Chondrocyte (in vitro differentiated cells): ENCODE measurements around the gene MTOR. TPM values are rescaled to one million over a fixed set of nuclear protein-coding genes. Genes with fewer than 3 reads are reported as not detected.
A peak's percentile ranks its signal among the peaks of the same experiment; 100 is the strongest.
"Not testable (repeated sequence)": the region's sequence is repeated elsewhere in the genome, so short reads cannot be mapped to it uniquely, and the experiment has no call there.

Source experiments
- DNase-seq: peaks from one replicate; pipeline ENCODE4 v3.0.0; 2021; ENCODE audit warnings: mixed read lengths, low spot score
- H3K27ac Mint-ChIP-seq: one replicate; pipeline ENCODE4 v1.8.0; 2021; ENCODE audit warnings: mild to moderate bottlenecking, moderate library complexity, mixed read lengths; ENCODE audit not compliant: unreplicated experiment
- H3K27me3 Mint-ChIP-seq: 2 replicates; pipeline ENCODE4 v1.8.0; 2021; ENCODE audit warnings: low read depth, mixed read lengths
- H3K36me3 Mint-ChIP-seq: 2 replicates; pipeline ENCODE4 v1.8.0; 2021; ENCODE audit warnings: low read depth, mixed read lengths
- H3K4me1 Mint-ChIP-seq: 2 replicates; pipeline ENCODE4 v1.8.0; 2021; ENCODE audit warnings: low read depth, mild to moderate bottlenecking, mixed read lengths
- H3K4me3 Mint-ChIP-seq: one replicate; pipeline ENCODE4 v1.8.0; 2021; ENCODE audit warnings: mild to moderate bottlenecking, moderate library complexity, mixed read lengths; ENCODE audit not compliant: unreplicated experiment
- H3K9me3 Mint-ChIP-seq: 2 replicates; pipeline ENCODE4 v1.8.0; 2021; ENCODE audit warnings: low read depth, mixed read lengths
- CTCF ChIP-seq: fragments of 200-600 bp; sonication (generic); IDR thresholded peaks from 2 replicates; pipeline ENCODE4 v1.5.0; 2021; ENCODE audit warnings: antibody characterized with exemption, mild to moderate bottlenecking, moderate library complexity
- total RNA-seq: library from RNA; stranded (reverse); gene quantifications from 3 replicates; pipeline ENCODE4 v1.2.1, GENCODE V29; 2021

The MTOR gene
- total RNA-seq, 1 donor from 2014 or later: 36.9 TPM

- TF ChIP-seq CTCF: no peak
- Mint-ChIP-seq H3K36me3 (peaks cover 21% of the 10 kb centered on the region), H3K4me3 (no peak overlapping the region), H3K27ac (no peak overlapping the region), H3K9me3 (peaks cover 11% of the 10 kb centered on the region), H3K27me3 (no peaks in the 10 kb centered on the region), H3K4me1 (peaks cover 30% of the 10 kb centered on the region)
- DNase-seq: no peak
Measured at GRCh38 chr1:11279630-11280029, 17.3 kb upstream of the MTOR start.

- peaks cover 31% of the 10 kb centered on the region for H3K4me1 Mint-ChIP-seq
- H3K9me3 Mint-ChIP-seq: peaks cover 11% of the 10 kb centered on the region
- peaks cover 21% of the 10 kb centered on the region for H3K36me3 Mint-ChIP-seq
- H3K27me3 Mint-ChIP-seq: no peaks in the 10 kb centered on the region
- H3K27ac Mint-ChIP-seq: no peak overlapping the region
- no peak overlapping the region for H3K4me3 Mint-ChIP-seq
- no peak for DNase-seq
- TF ChIP-seq CTCF: no peak
Measured at GRCh38 chr1:11279152-11279551, 16.8 kb upstream of the MTOR start.

GRCh38 chr1:11273595-11274234, 11.4 kb upstream of the MTOR start:
- Mint-ChIP-seq H3K4me1 (peaks cover 26% of the 10 kb centered on the region), H3K27ac (peak overlapping the region; percentile 90), H3K4me3 (peak overlapping the region; percentile 89), H3K27me3 (no peaks in the 10 kb centered on the region), H3K9me3 (no peaks in the 10 kb centered on the region), H3K36me3 (peaks cover 5% of the 10 kb centered on the region)
- TF ChIP-seq CTCF: no peak
- DNase-seq: no peak

GRCh38 chr1:11272832-11273594, 10.7 kb upstream of the MTOR start, which contains the start of gene UBIAD1:
Gene UBIAD1 (plus strand): TSS chr1:11273198. CDS start chr1:11273532, 334 bp downstream.
- H3K4me3 Mint-ChIP-seq: peak within 1 kb of the TSS; percentile 89
- H3K9me3 Mint-ChIP-seq: no peaks in the 10 kb centered on the region
- TF ChIP-seq CTCF: peak; percentile 38
- peaks cover 26% of the 10 kb centered on the region for H3K4me1 Mint-ChIP-seq
- H3K27me3 Mint-ChIP-seq: no peaks in the 10 kb centered on the region
- H3K36me3 Mint-ChIP-seq: peaks cover 3% of the 10 kb centered on the region
- no peak for DNase-seq
- H3K27ac Mint-ChIP-seq: peak within 1 kb of the TSS; percentile 90

- H3K4me3 Mint-ChIP-seq: peak overlapping the region; percentile 31
- DNase-seq: no peak
- no peak overlapping the region for H3K27ac Mint-ChIP-seq
- TF ChIP-seq CTCF: no peak
- no peaks in the 10 kb centered on the region for H3K9me3 Mint-ChIP-seq
- no peaks in the 10 kb centered on the region for H3K27me3 Mint-ChIP-seq
- peaks cover 3% of the 10 kb centered on the region for H3K36me3 Mint-ChIP-seq
- peaks cover 26% of the 10 kb centered on the region for H3K4me1 Mint-ChIP-seq
Measured at GRCh38 chr1:11272544-11272831, 10.1 kb upstream of the MTOR start.

GRCh38 chr1:11267350-11268337, 5.3 kb upstream of the MTOR start:
- H3K36me3 Mint-ChIP-seq, H3K27ac Mint-ChIP-seq, H3K4me3 Mint-ChIP-seq, H3K9me3 Mint-ChIP-seq, DNase-seq, H3K27me3 Mint-ChIP-seq: not testable (repeated sequence)
- peaks cover 10% of the 10 kb centered on the region for H3K4me1 Mint-ChIP-seq
